HG03342 (cell line): ENCODE measurements around the gene GPR32.
A peak's percentile ranks its signal among the peaks of the same experiment; 100 is the strongest.
"Not testable (repeated sequence)": the region's sequence is repeated elsewhere in the genome, so short reads cannot be mapped to it uniquely, and the experiment has no call there.

Experiments used
- ATAC-seq: cut with Tn5 transposase; IDR thresholded peaks from one replicate; pipeline ENCODE4 v1.9.1; 2021; ENCODE audit warnings: mild to moderate bottlenecking, moderate library complexity; ENCODE audit not compliant: unreplicated experiment

Gene GPR32, protein sequence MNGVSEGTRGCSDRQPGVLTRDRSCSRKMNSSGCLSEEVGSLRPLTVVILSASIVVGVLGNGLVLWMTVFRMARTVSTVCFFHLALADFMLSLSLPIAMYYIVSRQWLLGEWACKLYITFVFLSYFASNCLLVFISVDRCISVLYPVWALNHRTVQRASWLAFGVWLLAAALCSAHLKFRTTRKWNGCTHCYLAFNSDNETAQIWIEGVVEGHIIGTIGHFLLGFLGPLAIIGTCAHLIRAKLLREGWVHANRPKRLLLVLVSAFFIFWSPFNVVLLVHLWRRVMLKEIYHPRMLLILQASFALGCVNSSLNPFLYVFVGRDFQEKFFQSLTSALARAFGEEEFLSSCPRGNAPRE

DNA sequence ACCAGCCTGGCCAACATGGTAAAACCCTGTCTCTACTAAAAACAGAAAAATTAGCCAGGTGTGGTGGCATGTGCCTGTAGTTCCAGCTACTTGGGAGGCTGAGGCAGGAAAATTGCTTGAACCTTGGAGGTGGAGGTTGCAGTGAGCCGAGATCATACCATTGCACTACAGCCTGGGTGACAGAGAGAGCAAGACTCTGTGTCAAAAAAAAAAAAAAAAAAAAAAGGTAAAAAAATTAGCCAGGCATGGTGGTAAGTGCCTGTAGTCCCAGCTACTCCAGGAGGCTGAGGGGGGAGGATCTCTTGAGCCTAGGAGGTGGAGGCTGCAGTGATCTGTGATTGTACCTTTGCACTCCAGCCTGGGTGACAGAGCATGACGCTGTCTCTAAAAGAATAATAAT, at the start of gene GPR32:
GPR32 (plus strand) TSS at position 301 of the 400 bp plus-strand sequence. CDS start 137 bp downstream, outside the sequence.
- not testable (repeated sequence) for ATAC-seq

DNA sequence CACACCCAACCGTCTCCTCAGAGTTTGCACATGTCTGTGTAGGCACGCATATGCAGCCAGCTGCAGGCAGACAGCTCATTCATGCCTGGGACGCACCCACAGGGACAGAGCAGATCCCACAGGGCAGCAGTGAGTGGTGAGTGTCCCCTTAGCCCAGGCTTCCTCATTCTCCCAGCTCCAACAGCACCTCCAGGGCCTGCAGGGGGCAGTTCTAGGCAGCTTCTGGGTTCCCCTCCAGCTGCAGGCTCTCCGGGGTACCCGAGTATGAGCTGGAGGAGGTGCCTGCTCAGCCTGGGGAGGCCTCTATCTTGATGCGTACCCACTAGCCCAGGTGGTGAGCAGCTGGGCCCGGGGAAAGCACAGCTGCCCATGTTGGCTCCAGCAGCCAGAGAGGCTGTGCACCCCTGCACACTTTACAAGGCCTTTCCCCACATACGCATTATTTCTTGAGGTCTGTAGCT, 49.3 kb upstream of the GPR32 start:
- no peak for ATAC-seq

DNA sequence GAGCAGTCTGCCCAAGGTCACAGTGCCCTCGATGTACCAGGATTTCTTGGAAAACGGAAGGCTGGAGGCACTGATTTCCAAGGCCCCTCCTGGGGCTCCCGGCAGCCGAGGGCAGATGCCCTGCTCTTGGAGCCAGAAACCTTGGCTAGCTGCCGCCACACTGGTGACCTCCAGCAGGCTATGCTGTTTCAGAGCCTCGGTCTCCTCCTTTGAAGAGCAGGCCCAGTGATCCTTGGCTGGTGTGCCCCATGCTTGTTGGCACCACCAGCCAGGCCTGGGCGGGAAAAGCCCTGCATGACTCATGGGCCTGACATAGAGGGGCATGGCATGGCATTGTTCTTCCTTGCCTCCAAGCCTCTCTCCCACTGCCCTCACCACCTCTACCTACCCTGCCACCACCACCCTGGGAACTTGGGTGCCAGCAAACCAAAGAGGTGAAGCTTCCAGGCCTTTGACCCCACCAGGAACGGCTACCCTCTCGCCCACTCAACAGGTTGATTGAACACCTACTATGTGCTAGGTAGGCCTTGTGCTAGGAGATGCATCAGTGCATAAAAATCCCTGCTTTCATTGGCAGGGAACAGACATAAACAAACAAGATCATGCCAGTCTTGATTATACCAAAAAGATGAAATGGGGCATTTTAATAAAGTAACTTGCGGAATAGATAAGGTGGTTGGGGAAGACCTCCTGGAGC, 48.7 kb upstream of the GPR32 start:
- no peak for ATAC-seq

DNA sequence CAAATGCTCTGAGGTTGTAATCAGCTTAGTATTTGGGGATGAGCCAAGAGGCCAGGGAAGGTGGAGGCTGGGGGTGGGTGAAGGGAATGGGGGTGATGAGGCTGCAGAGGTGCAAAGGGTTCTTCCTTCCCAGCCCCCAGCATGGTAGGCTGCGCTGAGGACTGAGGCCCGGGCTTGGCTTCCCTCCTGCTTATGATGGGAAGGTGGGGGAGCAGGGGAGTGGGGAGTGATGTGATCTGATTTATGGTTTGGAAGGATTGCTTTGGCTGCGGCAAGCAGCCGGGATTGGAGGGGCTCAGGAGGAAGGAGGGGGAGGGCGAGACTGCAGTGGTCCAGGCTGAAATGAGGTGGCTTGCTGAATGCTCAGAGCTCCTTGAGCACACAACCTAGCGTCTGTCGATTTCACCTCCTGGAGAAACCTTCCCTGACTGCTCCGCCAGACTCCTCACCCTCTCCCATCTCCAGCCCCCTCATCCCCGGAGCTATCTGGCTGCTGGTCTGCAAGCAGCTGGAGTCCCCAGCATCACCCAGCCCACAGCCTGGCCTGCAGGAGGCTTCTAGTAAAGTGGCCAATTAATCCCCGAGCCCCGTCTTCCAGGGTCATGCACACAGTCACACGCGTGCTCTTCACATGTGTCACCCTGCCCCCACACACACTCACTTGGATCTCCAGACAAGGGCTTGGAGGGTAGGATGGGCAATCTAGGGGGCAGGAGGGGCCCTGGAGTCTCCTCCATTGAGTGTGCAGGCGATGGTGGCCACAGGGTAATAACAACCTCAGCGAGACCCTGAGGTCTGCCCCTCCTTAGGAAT, 47.9 kb upstream of the GPR32 start:
- ATAC-seq, result no peak

DNA sequence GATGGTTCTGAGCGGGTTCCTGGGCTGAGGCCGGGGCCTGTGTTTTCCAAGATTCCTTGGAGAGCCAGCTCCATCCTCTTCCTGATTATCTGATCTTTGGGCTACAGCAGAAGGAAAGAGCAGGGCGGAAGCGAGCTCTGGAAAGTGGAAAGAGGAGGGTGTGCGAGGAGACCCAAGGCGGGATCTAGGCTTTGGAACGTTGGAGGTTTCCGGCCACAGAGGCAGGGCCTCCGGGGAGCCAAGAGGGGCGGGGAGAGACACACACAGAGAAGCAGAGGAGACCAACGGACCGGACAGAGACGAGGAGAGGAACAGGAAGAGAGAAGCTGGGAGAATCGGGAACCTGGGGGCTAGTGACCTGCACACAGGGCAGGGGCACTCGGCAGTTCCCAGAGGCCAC, 47.2 kb upstream of the GPR32 start, which contains the start of gene CLEC11A:
CLEC11A (plus strand) TSS at position 296 of the 400 bp plus-strand sequence. CDS start 162 bp downstream, outside the sequence.
- ATAC-seq, result no peak

DNA sequence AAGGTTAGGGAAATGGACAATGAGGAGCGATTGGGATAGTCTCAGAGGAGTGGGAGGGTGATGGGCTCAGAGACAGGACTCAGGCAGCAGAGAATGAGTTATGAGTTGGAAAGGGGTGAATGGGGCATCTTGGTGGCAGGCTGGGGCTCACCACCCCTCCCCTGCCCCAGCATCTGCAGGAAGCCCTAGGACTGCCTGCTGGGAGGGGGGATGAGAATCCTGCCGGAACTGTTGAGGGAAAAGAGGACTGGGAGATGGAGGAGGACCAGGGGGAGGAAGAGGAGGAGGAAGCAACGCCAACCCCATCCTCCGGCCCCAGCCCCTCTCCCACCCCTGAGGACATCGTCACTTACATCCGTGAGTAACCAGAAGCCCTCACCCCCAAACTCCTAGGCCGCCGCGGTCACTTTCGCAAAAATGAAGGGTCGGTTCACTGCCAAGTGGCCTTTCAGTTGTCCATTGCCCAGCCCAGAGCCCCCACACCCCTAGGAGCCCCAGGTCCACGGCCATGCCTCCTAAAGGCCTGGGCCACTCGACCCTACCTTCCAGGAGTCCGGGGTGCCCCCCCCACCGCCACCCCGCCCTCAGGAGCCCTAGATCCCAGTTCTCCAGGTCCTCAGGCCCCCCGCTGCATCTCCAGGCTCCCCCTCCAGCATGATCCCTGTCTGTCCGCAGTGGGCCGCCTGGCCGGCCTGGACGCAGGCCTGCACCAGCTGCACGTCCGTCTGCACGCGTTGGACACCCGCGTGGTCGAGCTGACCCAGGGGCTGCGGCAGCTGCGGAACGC, 46.3 kb upstream of the GPR32 start:
- ATAC-seq, result no peak

DNA sequence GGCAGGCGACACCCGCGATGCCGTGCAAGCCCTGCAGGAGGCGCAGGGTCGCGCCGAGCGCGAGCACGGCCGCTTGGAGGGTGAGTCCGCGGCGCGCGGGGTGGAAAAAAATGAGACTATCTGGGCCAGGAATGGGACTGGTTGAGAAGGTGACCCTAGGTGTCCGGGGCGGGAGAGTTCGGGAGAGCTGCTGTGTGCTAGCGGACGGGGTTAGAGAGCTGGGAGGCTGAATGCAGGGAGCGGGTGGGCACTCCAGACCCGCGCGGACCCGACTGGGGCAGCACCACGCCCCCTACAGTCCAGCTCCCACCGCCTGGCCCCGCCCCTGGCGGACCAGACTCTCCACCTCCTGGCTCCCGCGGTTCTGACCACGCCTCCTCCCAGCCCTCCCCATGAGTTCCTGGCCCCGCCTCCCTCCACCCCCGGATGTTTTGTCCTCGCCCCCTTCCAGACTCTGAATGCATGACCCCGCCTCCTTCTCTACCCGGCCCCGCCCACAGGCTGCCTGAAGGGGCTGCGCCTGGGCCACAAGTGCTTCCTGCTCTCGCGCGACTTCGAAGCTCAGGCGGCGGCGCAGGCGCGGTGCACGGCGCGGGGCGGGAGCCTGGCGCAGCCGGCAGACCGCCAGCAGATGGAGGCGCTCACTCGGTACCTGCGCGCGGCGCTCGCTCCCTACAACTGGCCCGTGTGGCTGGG, 45.6 kb upstream of the GPR32 start:
- peak; percentile 65 for ATAC-seq

DNA sequence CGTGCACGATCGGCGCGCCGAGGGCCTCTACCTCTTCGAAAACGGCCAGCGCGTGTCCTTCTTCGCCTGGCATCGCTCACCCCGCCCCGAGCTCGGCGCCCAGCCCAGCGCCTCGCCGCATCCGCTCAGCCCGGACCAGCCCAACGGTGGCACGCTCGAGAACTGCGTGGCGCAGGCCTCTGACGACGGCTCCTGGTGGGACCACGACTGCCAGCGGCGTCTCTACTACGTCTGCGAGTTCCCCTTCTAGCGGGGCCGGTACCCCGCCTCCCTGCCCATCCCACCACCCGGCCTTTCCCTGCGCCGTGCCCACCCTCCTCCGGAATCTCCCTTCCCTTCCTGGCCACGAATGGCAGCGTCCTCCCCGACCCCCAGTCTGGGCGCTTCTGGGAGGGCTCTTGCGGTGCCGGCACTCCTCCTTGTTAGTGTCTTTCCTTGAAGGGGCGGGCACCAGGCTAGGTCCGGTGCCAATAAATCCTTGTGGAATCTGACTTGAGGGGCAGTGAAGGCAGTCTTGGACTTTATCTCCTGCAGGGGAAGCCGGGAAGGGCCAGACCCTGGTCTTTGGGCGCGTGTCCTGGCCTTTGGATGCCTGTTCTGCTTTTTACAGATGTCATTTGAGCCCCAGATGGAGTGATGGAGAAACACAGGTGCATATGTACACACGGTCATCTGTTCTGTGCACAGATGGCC, 44.9 kb upstream of the GPR32 start:
- no peak for ATAC-seq

DNA sequence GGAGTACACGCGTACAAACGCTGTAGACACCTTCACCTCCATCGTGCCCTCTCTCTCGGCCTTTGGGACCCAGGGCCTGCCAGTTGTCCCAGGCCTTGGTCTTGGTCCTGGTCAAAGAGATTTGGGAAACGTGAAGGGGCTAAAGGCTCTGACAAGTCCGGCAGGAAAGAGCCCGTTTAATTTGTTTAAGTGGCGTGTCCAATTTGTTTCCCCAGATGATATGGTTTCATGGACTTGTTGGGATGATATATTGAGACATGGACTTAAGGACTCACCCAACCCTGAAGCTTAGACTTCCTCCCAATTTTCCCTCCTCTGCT, 44.4 kb upstream of the GPR32 start:
- ATAC-seq, result no peak

DNA sequence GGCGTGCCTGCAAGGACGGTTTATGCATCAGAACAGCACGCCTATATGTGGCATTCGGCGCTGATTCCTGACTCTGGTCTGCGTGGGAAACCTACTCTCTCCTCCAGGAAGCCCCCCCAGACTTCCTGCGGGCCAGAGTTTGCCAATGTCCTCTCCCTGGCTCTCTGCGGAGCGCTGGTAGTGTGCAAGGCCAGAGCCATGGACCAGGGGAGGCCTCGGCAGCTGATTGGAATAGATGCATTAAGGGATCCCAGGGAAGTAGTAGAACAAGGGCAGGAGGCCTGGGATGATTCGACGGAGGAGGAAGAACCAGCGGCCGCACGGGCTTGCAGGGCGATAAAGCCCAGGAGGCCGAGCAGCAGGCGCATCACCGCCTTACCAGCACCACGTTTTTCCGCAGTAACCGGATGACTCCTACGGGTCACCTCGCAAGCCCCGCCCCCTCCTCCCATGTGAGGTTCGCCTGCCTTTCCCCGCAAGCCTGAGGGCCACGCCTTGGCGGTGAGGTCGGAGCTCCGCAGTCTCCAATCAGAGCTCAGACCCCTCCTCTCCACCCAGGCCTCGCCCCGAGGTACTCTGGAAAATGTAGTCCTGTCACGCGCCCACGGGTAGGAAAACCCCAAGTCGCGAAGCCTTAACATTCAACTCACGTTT, 42.1 kb upstream of the GPR32 start:
- ATAC-seq, result no peak

DNA sequence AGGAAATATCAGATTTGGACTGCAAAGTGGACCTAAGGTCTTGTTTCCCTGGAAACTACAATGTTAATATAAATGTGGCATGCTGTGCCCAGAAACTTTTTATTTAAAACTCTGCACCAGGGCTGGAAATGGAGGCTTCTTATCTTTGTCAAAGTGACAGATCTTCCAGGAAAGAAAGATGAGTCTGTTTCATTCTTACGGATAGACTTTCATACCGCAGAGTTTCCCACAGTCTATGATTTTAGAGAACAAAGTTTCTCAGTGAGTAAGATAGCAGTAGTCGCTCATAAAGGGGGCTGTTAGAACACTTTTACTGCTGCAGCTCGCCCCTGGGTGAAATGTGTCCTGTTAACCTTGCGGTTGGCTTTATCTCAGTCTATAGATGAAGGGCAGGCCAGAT, 40.4 kb upstream of the GPR32 start:
- no peak for ATAC-seq

DNA sequence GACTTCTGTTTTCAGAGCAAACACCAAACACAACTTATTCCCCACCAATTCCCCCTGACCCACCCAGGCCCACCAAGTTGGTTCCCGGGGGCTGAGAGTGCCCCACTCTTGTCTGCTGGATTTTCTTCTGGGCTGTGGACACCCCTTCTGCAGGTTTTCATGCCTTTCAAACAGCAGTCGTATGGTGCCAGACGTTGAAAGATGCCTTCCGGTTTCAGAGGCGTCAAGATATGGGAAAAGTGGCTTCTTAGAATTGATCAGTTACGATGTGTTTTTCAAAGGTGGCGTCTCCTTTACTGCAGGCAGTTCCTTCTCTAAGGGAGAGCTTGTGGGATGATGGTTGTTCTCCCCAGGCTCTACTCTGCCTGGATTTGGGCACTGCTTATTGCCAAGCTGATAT, 34.4 kb upstream of the GPR32 start:
- ATAC-seq, result no peak

DNA sequence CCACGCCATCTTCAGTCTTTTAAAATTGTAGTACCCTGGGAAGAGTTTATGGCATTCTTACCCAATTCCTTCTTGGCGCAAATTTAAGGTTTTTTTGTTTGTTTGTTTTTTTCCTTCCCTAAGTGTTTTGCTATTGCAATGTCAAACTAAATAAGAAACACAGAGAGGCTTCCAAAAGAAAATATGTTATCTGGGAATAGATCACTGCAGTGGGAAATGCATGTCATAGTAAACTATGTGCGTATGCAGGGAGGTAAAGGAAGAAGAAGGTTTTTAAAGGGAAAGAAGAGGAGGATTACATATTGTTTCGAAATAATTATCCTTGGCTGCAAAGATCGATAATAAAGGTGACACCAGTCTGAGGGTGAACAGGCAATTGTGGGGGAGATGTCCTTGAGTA, 33.9 kb upstream of the GPR32 start:
- no peak for ATAC-seq

DNA sequence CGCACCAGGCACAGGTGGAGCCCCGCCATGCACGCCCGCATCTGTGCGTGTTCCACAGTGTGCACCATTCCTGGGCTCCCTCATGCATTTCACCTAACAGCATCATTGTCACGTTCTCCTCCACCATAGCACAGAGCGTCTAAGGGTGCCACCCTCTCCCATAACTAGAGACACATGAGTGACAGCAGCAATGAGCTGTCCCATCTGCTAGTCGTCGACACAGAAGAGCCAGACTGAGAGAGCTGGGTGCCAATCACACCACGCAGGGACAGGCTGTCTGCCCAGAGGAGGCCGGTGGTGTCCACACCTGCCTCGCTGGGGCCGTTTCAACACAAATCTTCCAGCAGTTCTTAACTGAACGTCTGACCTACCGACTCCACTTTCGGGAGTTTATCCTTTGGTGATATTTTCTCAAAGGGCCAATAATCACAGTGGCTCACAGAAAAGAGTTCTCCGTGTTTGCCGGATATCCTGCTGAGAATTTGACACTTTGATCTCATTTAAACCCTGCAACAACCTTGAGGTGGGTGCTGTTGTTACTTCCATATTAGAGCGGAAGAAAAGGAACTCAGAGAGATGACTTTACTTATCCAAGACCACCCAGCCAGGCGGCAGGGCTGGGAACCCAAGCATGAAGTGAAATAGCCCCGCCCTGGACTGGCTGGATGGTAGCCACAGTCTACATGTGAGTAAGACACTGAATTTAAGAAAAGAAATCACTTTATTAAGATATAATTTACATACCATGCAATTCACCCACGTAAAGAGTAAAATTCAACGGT, 30.9 kb upstream of the GPR32 start:
- no peak for ATAC-seq

DNA sequence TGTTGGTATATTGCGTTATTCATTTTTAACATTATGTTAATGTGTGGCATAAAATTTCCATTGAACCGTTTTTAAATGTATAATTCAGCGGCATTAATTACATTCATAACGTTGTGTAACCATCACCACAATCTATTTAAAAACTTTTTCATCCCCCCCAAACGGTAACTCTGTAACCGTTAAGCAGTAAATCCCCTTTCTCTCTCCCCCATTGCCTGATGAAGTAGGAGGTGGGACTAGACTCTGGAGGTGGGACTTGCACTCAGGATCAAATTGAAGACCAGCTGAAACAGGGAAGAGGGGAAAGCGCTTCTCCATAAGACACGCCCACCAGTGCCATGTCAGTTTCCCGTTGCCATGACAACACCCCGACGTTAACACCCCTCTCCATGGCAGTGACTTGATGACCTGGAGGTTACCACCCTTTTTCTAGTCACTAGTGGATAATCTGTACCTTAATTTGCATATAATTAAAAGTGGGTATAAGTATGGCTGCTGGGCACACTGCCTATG, 30.3 kb upstream of the GPR32 start:
- ATAC-seq, result no peak

DNA sequence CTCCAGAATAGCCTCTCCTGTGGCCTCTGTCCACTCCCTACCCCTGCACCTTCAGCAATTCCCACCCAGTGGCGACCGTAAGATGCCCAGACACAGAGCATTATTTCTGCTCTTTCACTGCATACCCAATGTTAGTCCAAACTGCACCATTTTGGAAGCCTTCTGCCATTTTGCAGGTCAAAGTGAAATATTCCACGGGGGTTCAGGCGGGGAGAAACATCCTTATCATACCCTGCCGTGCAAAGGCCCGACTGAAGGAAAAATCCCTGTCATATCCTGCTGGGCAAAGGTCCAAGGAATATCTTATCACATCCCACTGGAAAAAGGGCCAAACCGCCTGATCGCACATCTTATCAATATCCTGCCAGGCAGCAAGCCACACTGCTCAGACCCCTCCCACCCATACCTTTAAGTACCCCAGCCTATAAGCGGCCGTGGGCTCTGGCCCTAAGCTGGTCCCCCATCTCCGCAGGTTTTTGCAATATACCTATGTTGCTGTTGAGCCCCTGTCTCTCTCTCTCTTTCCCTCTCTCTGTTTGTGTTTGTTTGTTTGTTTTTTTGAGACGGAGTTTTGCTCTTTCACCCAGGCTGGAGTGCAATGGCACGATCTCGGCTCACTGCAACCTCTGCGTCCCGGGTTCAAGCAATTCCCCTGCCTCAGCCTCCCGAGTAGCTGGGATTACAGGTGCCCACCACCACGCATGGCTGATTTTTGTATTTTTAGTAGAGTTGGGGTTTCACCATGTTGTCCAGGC, 28.9 kb upstream of the GPR32 start:
- ATAC-seq, result no peak

DNA sequence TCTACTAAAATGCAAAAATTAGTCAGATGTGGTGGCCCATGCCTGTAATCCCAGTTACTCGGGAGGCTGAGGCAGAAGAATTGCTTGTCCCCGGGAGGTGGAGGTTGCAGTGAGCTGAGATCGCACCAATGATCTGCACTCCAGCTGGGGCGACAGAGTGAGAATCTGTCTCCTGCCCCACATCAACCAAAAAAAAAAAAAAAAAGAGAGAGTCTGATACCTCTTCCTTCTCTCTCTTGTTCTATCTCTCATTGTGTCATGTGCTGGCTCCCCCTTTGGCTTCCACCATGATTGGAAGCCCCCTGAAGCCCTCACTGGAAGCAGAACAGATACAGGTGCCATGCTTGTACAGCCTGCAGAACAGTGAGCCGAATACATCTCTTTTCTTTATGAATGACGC, 26.7 kb upstream of the GPR32 start:
- no peak for ATAC-seq
